Progenitor cell of endocrine pancreas (in vitro differentiated cells): ENCODE data around the gene TBC1D2B. TPM values are rescaled to one million over a fixed set of nuclear protein-coding genes. Genes with fewer than 3 reads are reported as not detected.

Experiments
- DNase-seq: peaks from one replicate; pipeline ENCODE4 v3.0.0; 2021; ENCODE audit warnings: low spot score; ENCODE audit not compliant: unreplicated experiment
- H3K27ac Mint-ChIP-seq: 2 replicates; pipeline ENCODE4 v1.8.0; 2021; ENCODE audit warnings: mild to moderate bottlenecking, moderate library complexity, mixed read lengths
- H3K27me3 Mint-ChIP-seq: 2 replicates; pipeline ENCODE4 v1.8.0; 2021; ENCODE audit warnings: mixed read lengths
- H3K36me3 Mint-ChIP-seq: 2 replicates; pipeline ENCODE4 v1.8.0; 2022; ENCODE audit warnings: mixed read lengths; ENCODE audit not compliant: insufficient read depth
- H3K4me1 Mint-ChIP-seq: 2 replicates; pipeline ENCODE4 v1.8.0; 2021; ENCODE audit warnings: low read depth, mixed read lengths
- H3K4me3 Mint-ChIP-seq: 2 replicates; pipeline ENCODE4 v1.8.0; 2021; ENCODE audit warnings: low read depth, mild to moderate bottlenecking, moderate library complexity, mixed read lengths
- H3K9me3 Mint-ChIP-seq: 2 replicates; pipeline ENCODE4 v1.8.0; 2021; ENCODE audit warnings: low read depth, mixed read lengths
- CTCF ChIP-seq: fragments of 200-600 bp; sonication (generic); IDR thresholded peaks from one replicate; pipeline ENCODE4 v1.5.0; 2021; ENCODE audit warnings: antibody characterized with exemption, mild to moderate bottlenecking; ENCODE audit not compliant: unreplicated experiment
- total RNA-seq: library from RNA; stranded (reverse); gene quantifications from 2 replicates; pipeline ENCODE4 v1.2.1, GENCODE V29; 2021

Gene TBC1D2B
- total RNA-seq, 1 donor from 2014 or later = 10.8 TPM

- no peak overlapping the region for H3K4me3 Mint-ChIP-seq
- no peak overlapping the region for H3K27ac Mint-ChIP-seq
- no peaks in the 10 kb centered on the region for H3K9me3 Mint-ChIP-seq
- peaks cover 9% of the 10 kb centered on the region for H3K36me3 Mint-ChIP-seq
- TF ChIP-seq CTCF = no peak
- DNase-seq = no peak
- H3K27me3 Mint-ChIP-seq = no peaks in the 10 kb centered on the region
- no peaks in the 10 kb centered on the region for H3K4me1 Mint-ChIP-seq
These were observed 28.1 kb upstream of the TBC1D2B start for GRCh38 chr15:78105476-78106241.

- no peak for DNase-seq
- H3K36me3 Mint-ChIP-seq = peaks cover 9% of the 10 kb centered on the region
- no peak overlapping the region for H3K4me3 Mint-ChIP-seq
- no peak overlapping the region for H3K27ac Mint-ChIP-seq
- no peaks in the 10 kb centered on the region for H3K27me3 Mint-ChIP-seq
- no peaks in the 10 kb centered on the region for H3K4me1 Mint-ChIP-seq
- TF ChIP-seq CTCF = no peak
- H3K9me3 Mint-ChIP-seq = no peaks in the 10 kb centered on the region
These were observed 27.3 kb upstream of the TBC1D2B start for GRCh38 chr15:78104566-78105475.

- Mint-ChIP-seq H3K4me3 (no peak overlapping the region), H3K27me3 (no peaks in the 10 kb centered on the region), H3K9me3 (no peaks in the 10 kb centered on the region), H3K27ac (no peak overlapping the region), H3K4me1 (no peaks in the 10 kb centered on the region), H3K36me3 (peaks cover 9% of the 10 kb centered on the region)
- TF ChIP-seq CTCF = no peak
- no peak for DNase-seq
These were observed 26.6 kb upstream of the TBC1D2B start for GRCh38 chr15:78104119-78104479.

- TF ChIP-seq CTCF = no peak
- Mint-ChIP-seq H3K4me1 (no peaks in the 10 kb centered on the region), H3K27me3 (no peaks in the 10 kb centered on the region), H3K9me3 (no peaks in the 10 kb centered on the region), H3K27ac (no peak overlapping the region), H3K4me3 (no peak overlapping the region), H3K36me3 (peaks cover 9% of the 10 kb centered on the region)
- DNase-seq = no peak
These were observed 26.1 kb upstream of the TBC1D2B start for GRCh38 chr15:78103406-78104118.

- no peak overlapping the region for H3K4me3 Mint-ChIP-seq
- TF ChIP-seq CTCF = no peak
- DNase-seq = no peak
These were observed 25.2 kb upstream of the TBC1D2B start for GRCh38 chr15:78102741-78103140.

More at GRCh38 chr15:78102741-78103140, 25.2 kb upstream of the TBC1D2B start:
- no peak overlapping the region for H3K27ac Mint-ChIP-seq
- no peaks in the 10 kb centered on the region for H3K27me3 Mint-ChIP-seq
- H3K9me3 Mint-ChIP-seq = no peaks in the 10 kb centered on the region
- peaks cover 9% of the 10 kb centered on the region for H3K36me3 Mint-ChIP-seq
- H3K4me1 Mint-ChIP-seq = no peaks in the 10 kb centered on the region
